Epithelial cell of proximal tubule (primary cell): ENCODE data around the gene FOXP4. TPM values are rescaled to one million over a fixed set of nuclear protein-coding genes. Genes with fewer than 3 reads are reported as not detected.

Experiments
- DNase-seq: peaks from one replicate; pipeline ENCODE4 v3.0.0-alpha.2; 2011; ENCODE audit warnings: low read depth
- H3K4me3 ChIP-seq: 2 replicates; pipeline ENCODE4 v1.5.1; 2011; ENCODE audit warnings: low read depth, mild to moderate bottlenecking, low read length
- total RNA-seq: library from RNA; depleted of rRNA; stranded (reverse); fragments of >200 nt; gene quantifications from 2 replicates; pipeline ENCODE4 v1.2.3, GENCODE V29; 2015
- TF ChIP-seq, protein P1 (sequence below): conservative IDR thresholded peaks from 2 replicates; pipeline ENCODE4 v1.5.1; 2012; ENCODE audit warnings: low read depth, mild to moderate bottlenecking, low read length

FOXP4 gene
- total RNA-seq, 1 donor from 2014 or later, result 7.5 TPM

DNA sequence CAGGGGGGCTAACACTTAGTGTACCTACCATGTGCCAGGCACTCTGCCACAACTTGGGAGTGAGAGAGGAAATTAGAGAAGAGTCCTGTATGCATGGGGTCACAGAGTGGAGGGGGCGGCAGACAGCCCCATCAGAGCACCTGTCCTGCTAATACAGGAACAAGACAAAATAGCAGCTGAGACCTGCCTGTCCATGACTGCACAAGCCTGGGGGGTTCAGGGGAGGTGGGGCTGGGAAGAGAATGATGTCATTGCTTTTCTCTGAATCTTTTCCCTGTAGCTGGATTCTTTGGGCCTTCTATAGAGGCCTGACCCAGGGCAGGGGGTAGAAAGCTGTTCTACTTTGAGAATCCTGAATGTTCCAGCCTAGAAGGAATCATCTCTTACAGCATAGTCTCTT, 37.4 kb downstream of the FOXP4 start:
- H3K4me3 ChIP-seq, result no peak overlapping the region
- no peak for DNase-seq
- TF ChIP-seq, protein P1, sequence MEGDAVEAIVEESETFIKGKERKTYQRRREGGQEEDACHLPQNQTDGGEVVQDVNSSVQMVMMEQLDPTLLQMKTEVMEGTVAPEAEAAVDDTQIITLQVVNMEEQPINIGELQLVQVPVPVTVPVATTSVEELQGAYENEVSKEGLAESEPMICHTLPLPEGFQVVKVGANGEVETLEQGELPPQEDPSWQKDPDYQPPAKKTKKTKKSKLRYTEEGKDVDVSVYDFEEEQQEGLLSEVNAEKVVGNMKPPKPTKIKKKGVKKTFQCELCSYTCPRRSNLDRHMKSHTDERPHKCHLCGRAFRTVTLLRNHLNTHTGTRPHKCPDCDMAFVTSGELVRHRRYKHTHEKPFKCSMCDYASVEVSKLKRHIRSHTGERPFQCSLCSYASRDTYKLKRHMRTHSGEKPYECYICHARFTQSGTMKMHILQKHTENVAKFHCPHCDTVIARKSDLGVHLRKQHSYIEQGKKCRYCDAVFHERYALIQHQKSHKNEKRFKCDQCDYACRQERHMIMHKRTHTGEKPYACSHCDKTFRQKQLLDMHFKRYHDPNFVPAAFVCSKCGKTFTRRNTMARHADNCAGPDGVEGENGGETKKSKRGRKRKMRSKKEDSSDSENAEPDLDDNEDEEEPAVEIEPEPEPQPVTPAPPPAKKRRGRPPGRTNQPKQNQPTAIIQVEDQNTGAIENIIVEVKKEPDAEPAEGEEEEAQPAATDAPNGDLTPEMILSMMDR, result no peak

DNA sequence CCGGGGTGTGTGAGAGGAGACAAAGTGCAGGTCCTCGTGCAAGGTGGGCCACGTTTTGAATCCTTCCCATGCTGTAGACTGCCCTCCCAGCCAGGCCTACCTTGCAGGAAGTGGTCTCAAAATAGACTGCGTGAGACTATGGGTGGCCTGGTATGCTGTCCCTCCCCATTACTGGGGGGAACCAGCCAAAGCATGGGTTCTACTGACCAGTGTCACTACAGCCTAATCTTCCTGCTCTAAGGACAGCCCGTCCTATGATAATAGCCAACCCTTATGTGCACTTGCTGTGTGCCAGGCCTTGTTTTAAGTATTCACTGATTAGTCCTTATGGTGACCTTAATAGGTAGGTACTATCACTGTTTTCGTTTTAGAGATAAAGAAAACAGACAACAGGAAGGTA, 38.0 kb downstream of the FOXP4 start:
- TF ChIP-seq, protein P1, result no peak
- no peak for DNase-seq
- no peak overlapping the region for H3K4me3 ChIP-seq

DNA sequence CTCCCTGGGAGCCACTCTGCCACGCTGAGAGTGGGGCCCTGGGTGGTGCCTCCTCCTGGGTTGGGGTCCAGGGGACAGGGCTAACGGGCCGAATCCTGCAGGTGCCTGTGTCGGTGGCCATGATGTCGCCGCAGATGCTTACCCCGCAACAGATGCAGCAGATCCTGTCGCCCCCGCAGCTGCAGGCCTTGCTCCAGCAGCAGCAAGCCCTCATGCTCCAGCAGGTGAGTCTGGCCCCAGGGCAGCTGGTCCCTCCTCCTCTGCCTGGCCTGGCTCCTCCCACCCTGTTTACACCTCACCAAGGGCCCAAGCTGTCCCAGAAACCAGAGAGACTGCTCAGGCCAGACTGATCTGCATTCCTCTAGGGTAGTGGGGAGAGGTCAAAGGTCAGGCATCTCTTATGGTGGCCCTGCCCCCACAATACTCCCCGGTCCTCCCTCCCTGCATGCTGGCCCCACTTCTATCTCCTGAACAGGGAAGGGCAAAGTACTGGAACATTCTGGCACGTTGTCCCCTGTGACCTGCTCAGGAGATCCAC, 38.6 kb downstream of the FOXP4 start:
- TF ChIP-seq, protein P1, result no peak
- no peak overlapping the region for H3K4me3 ChIP-seq
- DNase-seq, result no peak

DNA sequence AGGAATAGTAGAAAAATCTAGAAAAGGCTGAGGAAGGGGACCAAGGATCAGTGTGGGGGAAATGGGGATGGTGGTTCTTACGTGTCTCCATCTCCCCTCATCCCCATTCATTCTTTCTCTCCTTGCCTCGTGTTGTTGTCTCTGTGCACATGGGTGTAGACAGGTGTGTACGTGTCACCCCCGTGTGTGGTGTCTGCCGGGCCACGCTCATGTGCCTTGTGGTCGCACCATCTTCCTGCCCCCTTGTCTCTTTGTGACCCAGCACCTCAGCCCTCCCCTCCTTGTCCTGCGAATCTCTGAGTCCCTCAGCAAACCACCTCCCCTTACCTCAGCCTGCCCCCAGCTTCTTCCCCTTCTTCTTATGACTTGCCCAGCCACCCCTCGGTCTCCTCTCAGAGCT, 39.4 kb downstream of the FOXP4 start:
- TF ChIP-seq, protein P1, result no peak
- DNase-seq, result no peak
- H3K4me3 ChIP-seq, result no peak overlapping the region

DNA sequence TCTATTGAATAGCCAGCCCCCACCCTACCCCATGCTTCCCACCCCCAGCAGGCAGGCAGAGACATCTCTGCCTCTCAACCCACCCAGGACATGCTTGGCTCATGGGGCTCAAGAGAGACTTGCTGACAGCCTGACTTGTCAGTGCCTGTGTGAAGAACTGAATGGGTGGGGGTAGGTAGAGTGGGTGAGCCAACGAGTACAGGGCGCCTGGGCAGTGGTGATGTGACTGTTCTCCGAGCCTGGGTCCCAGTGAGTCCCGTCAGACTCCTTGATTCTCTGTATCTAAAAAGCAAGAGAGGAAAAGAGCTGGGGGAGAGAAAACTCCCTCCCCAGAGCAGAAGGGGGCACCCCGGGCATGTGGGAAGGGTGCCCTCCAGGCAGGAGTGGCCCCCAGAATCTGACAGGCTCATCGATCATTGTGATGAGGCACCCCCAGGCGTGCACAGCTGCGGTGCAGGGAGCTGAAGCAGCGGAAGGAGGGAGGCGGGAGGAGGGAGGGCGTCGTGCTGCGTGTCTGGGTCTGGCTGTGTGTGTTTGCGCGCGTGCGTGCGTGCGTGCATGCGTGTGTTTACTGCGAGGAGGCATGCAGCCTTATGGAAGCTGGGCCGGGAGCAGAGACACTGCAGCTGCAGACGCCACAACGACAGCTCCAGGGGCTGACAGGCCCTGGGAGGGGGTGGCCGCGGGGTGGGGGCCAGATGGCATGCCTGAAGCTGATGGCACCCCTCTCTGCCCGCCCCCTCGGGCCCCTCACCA, 40.2 kb downstream of the FOXP4 start:
- no peak for DNase-seq
- H3K4me3 ChIP-seq, result no peak overlapping the region
- TF ChIP-seq, protein P1, result no peak

DNA sequence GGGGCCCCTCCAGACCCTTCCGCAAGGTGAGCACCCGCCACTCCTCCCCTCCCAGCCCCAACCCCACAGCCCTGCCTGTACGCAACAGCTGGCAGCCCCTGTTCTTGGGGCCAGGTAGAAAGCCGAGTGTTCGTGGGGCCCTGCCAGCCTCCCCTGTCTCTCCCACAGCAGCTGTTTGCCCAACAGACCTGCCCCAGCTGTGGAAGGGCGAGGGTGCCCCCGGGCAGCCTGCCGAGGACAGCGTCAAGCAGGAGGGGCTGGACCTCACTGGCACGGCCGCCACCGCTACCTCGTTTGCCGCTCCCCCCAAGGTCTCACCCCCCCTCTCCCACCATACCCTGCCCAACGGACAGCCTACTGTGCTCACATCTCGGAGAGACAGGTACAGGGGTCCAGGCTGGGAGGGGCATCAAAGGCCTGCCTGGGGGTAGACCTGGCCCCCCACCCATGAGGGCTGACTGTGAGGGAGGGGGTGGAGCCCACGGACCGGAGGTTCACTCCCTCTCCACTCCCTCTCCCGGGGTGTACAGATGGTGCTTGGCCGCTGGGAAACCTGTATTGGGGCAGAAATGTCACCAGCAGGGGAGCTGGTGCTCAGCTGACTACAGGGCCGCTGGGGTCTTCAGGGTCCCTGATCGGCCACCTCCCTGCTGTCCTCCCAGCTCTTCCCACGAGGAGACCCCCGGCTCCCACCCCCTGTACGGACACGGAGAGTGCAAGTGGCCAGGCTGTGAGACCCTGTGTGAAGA, 41.1 kb downstream of the FOXP4 start:
- DNase-seq, result no peak
- TF ChIP-seq, protein P1, result no peak
- H3K4me3 ChIP-seq, result no peak overlapping the region
